ENCODE measurements around the gene OLFML1.

OLFML1 gene

GRCh38 chr11:7533199-7534041 is 48.1 kb downstream of the OLFML1 start:
- no peak for DNase-seq

- no peak for DNase-seq
Measured at GRCh38 chr11:7534042-7534378, 48.7 kb downstream of the OLFML1 start.

- no peak for DNase-seq
Measured at GRCh38 chr11:7536100-7536499, 50.8 kb downstream of the OLFML1 start.

GRCh38 chr11:7537265-7537664 is 52.0 kb downstream of the OLFML1 start:
- no peak for DNase-seq

- peak in 1 of 2 donors; percentile 23 for DNase-seq
Measured at GRCh38 chr11:7538031-7538430, 52.7 kb downstream of the OLFML1 start.

GRCh38 chr11:7538466-7539454 is 53.5 kb downstream of the OLFML1 start:
- no peak for DNase-seq

GRCh38 chr11:7540830-7541555 is 55.7 kb downstream of the OLFML1 start:
- DNase-seq: no peak

GRCh38 chr11:7543302-7543701 is 58.0 kb downstream of the OLFML1 start:
- DNase-seq: no peak

GRCh38 chr11:7544021-7544420 is 58.7 kb downstream of the OLFML1 start:
- DNase-seq: no peak

- DNase-seq: no peak
Measured at GRCh38 chr11:7545611-7546010, 60.3 kb downstream of the OLFML1 start.

GRCh38 chr11:7546324-7546791 is 61.1 kb downstream of the OLFML1 start:
- DNase-seq: no peak

GRCh38 chr11:7547687-7548086 is 62.4 kb downstream of the OLFML1 start:
- no peak for DNase-seq

- peak in 1 of 2 donors; percentile 28 for DNase-seq
Measured at GRCh38 chr11:7548659-7549274, 63.5 kb downstream of the OLFML1 start.

GRCh38 chr11:7549681-7550080 is 64.4 kb downstream of the OLFML1 start:
- DNase-seq: no peak

- no peak for DNase-seq
Measured at GRCh38 chr11:7551571-7551970, 66.3 kb downstream of the OLFML1 start.

GRCh38 chr11:7552666-7553065 is 67.4 kb downstream of the OLFML1 start:
- DNase-seq: no peak

GRCh38 chr11:7555052-7555699 is 69.9 kb downstream of the OLFML1 start:
- DNase-seq: no peak

- no peak for DNase-seq
Measured at GRCh38 chr11:7558046-7558445, 72.7 kb downstream of the OLFML1 start.

- no peak for DNase-seq
Measured at GRCh38 chr11:7559398-7560283, 74.3 kb downstream of the OLFML1 start.
